GM23338 (cell line): ENCODE measurements around the gene SLC8A1. TPM values are rescaled to one million over a fixed set of nuclear protein-coding genes. Genes with fewer than 3 reads are reported as not detected.

Experiments
- ATAC-seq: fragments of 200-7000 bp; cut with Tn5 transposase; 3 replicates; pipeline ENCODE4 v1.9.1; 2020
- DNase-seq: peaks from one replicate; pipeline ENCODE4 v3.0.0-alpha.2; 2015; ENCODE audit warnings: low spot score
- H2AFZ ChIP-seq: fragments of 200-600 bp; sonication (generic); 2 replicates; pipeline ENCODE4 v1.8.0; 2016; ENCODE audit warnings: antibody characterized with exemption, mild to moderate bottlenecking, moderate library complexity
- H3F3A ChIP-seq: fragments of 200-600 bp; sonication (generic); replicated peaks from 2 replicates; pipeline ENCODE4 v1.8.0; 2017; ENCODE audit warnings: antibody characterized with exemption, mixed run types, low read depth
- H3K27ac ChIP-seq: fragments of 200-600 bp; sonication (generic); 2 replicates; pipeline ENCODE4 v1.6.1; 2016; ENCODE audit warnings: low read depth
- H3K27me3 ChIP-seq: fragments of 200-600 bp; sonication (generic); 2 replicates; pipeline ENCODE4 v1.8.0; 2016; ENCODE audit warnings: mild to moderate bottlenecking, mixed run types, moderate library complexity; ENCODE audit not compliant: insufficient read depth
- H3K36me3 ChIP-seq: fragments of 200-600 bp; sonication (generic); 2 replicates; pipeline ENCODE4 v1.8.0; 2016; ENCODE audit warnings: mild to moderate bottlenecking; ENCODE audit not compliant: insufficient read depth
- H3K4me1 ChIP-seq: fragments of 200-600 bp; sonication (generic); 2 replicates; pipeline ENCODE4 v1.8.0; 2016; ENCODE audit warnings: mild to moderate bottlenecking, moderate library complexity; ENCODE audit not compliant: insufficient read depth
- H3K4me2 ChIP-seq: fragments of 200-600 bp; sonication (generic); 2 replicates; pipeline ENCODE4 v1.7.1; 2017; ENCODE audit warnings: mixed run types
- H3K4me3 ChIP-seq: fragments of 200-600 bp; sonication (generic); 2 replicates; pipeline ENCODE4 v1.6.1; 2016; ENCODE audit warnings: mixed run types
- H3K79me2 ChIP-seq: fragments of 200-600 bp; sonication (generic); replicated peaks from 2 replicates; pipeline ENCODE4 v1.8.0; 2017; ENCODE audit warnings: mild to moderate bottlenecking; ENCODE audit not compliant: insufficient read depth
- H3K9me2 ChIP-seq: fragments of 200-600 bp; sonication (generic); 2 replicates; pipeline ENCODE4 v1.8.0; 2017; ENCODE audit not compliant: insufficient read depth
- H4K20me1 ChIP-seq: fragments of 200-600 bp; sonication (generic); replicated peaks from 2 replicates; pipeline ENCODE4 v1.8.0; 2017; ENCODE audit warnings: mild to moderate bottlenecking; ENCODE audit not compliant: insufficient read depth
- H3K27ac Mint-ChIP-seq: 2 replicates; pipeline ENCODE4 v1.8.0; 2020; ENCODE audit warnings: inconsistent platforms, mild to moderate bottlenecking, moderate library complexity, mixed read lengths
- H3K27me3 Mint-ChIP-seq: 3 replicates; pipeline ENCODE4 v1.8.0; 2022; ENCODE audit warnings: low read depth, mild to moderate bottlenecking, moderate library complexity, mixed read lengths, inconsistent platforms; ENCODE audit not compliant: insufficient read depth, poor library complexity
- H3K36me3 Mint-ChIP-seq: 3 replicates; pipeline ENCODE4 v1.8.0; 2021; ENCODE audit warnings: low read depth, mild to moderate bottlenecking, inconsistent platforms, moderate library complexity, mixed read lengths
- H3K4me1 Mint-ChIP-seq: 3 replicates; pipeline ENCODE4 v1.8.0; 2020; ENCODE audit warnings: mild to moderate bottlenecking, inconsistent platforms, mixed read lengths
- H3K4me3 Mint-ChIP-seq: 3 replicates; pipeline ENCODE4 v1.8.0; 2021; ENCODE audit warnings: moderate library complexity, mild to moderate bottlenecking, inconsistent platforms, mixed read lengths
- H3K9me3 Mint-ChIP-seq: 3 replicates; pipeline ENCODE4 v1.8.0; 2020; ENCODE audit warnings: moderate library complexity, mild to moderate bottlenecking, inconsistent platforms, mixed read lengths
- CREB1 ChIP-seq: fragments of 250-450 bp; sonication (Bioruptor Pico); IDR thresholded peaks from 2 replicates; pipeline ENCODE4 v1.5.0; 2020; ENCODE audit warnings: low read depth, mild to moderate bottlenecking, moderate library complexity
- CTCF ChIP-seq, 2 experiments: fragments of 200-600 bp in 1 of 2; sonication (generic) in 1 of 2; conservative IDR thresholded peaks; 2 replicates each; pipeline versions ENCODE4 v1.5.1 to v1.6.1; 2016 to 2017; ENCODE audit warnings: antibody characterized with exemption in 2 of 2, low read depth in 2 of 2, mild to moderate bottlenecking in 2 of 2, moderate library complexity in 1 of 2
- EZH2phosphoT487 ChIP-seq: fragments of 200-600 bp; sonication (generic); IDR thresholded peaks from one replicate; pipeline ENCODE4 v1.8.1; 2018; ENCODE audit warnings: antibody characterized with exemption; ENCODE audit not compliant: unreplicated experiment
- JUNB ChIP-seq: IDR thresholded peaks from one replicate; pipeline ENCODE4 v1.6.1; 2016; ENCODE audit warnings: antibody characterized with exemption; ENCODE audit not compliant: unreplicated experiment
- NANOG ChIP-seq: IDR thresholded peaks from 2 replicates; pipeline ENCODE4 v1.6.1; 2016; ENCODE audit warnings: antibody characterized with exemption, borderline replicate concordance
- POLR2AphosphoS5 ChIP-seq: IDR thresholded peaks from 2 replicates; pipeline ENCODE4 v1.6.1; 2016; ENCODE audit warnings: antibody characterized with exemption, low read depth
- REST ChIP-seq: IDR thresholded peaks from one replicate; pipeline ENCODE4 v1.6.1; 2018; ENCODE audit warnings: antibody characterized with exemption; ENCODE audit not compliant: unreplicated experiment
- STAT1 ChIP-seq: IDR thresholded peaks from one replicate; pipeline ENCODE4 v1.6.1; 2016; ENCODE audit warnings: antibody characterized with exemption; ENCODE audit not compliant: unreplicated experiment
- ZNF114 ChIP-seq: fragments of 250-450 bp; sonication (Bioruptor Pico); IDR thresholded peaks from 2 replicates; pipeline ENCODE4 v1.5.0; 2020; ENCODE audit warnings: mild to moderate bottlenecking, moderate library complexity
- ZNF331 ChIP-seq: fragments of 250-450 bp; sonication (Bioruptor Pico); IDR thresholded peaks from 2 replicates; pipeline ENCODE4 v1.5.0; 2020; ENCODE audit warnings: low read depth, mild to moderate bottlenecking, moderate library complexity
- ZNF462 ChIP-seq: fragments of 250-450 bp; sonication (Bioruptor Pico); IDR thresholded peaks from 2 replicates; pipeline ENCODE4 v1.5.0; 2020; ENCODE audit warnings: mild to moderate bottlenecking, moderate library complexity
- polyA plus RNA-seq: library from polyadenylated mRNA; unstranded; fragments of >200 nt; fragmentation: Nextera tagmentation; extraction: Ambion mirVana; gene quantifications from 2 replicates; pipeline ENCODE4 v1.2.1, GENCODE V29; 2016
- total RNA-seq: library from RNA; depleted of rRNA; stranded (reverse); fragments of >200 nt; shearing (Covaris generic); gene quantifications from 2 replicates; pipeline ENCODE4 v1.2.3, GENCODE V29; 2014

Gene SLC8A1
- total and polyA plus RNA-seq, 2 experiments from 2014 or later, result 2.5 to 3.3 TPM

GRCh38 chr2:40279482-40279881 lies 172.4 kb downstream of the SLC8A1 start:
- no peak overlapping the region for H3K27ac Mint-ChIP-seq

GRCh38 chr2:40279001-40279400 lies 172.9 kb downstream of the SLC8A1 start:
- Mint-ChIP-seq H3K27me3 (no peaks in the 10 kb centered on the region), H3K9me3 (no peaks in the 10 kb centered on the region), H3K27ac (no peak overlapping the region), H3K4me1 (0 out of 3 replicates have a peak, but pooled peaks cover 2% of the 10 kb centered on the region), H3K36me3 (no peaks in the 10 kb centered on the region), H3K4me3 (no peak overlapping the region)
- H4K20me1 ChIP-seq, result no peaks in the 10 kb centered on the region
- H3F3A ChIP-seq, result no peaks in the 10 kb centered on the region
- no peak overlapping the region for H3K4me2 ChIP-seq
- H3K27me3 ChIP-seq, result no peaks in the 10 kb centered on the region
- no peaks in the 10 kb centered on the region for H3K4me1 ChIP-seq
- no peak overlapping the region for H3K27ac ChIP-seq
- no peak for DNase-seq
- no peaks in the 10 kb centered on the region for H3K79me2 ChIP-seq
- no peak overlapping the region for H3K4me3 ChIP-seq
- H2AFZ ChIP-seq, result no peak overlapping the region
- no peak for ATAC-seq
- no peaks in the 10 kb centered on the region for H3K9me2 ChIP-seq
- TF ChIP-seq NANOG (no peak), ZNF114 (CRISPR knock-in tag) (no peak), JUNB (no peak), STAT1 (no peak), CREB1 (CRISPR knock-in tag) (no peak), POLR2AphosphoS5 (no peak), REST (no peak), ZNF331 (no peak), EZH2phosphoT487 (no peak), CTCF (conservative IDR thresholded peaks at IDR 0.05; ENCODE audit: low read depth in 2 of 2) (no peak), ZNF462 (no peak)
- H3K36me3 ChIP-seq, result no peaks in the 10 kb centered on the region

More at GRCh38 chr2:40279482-40279881, 172.4 kb downstream of the SLC8A1 start:
- Histone ChIP-seq H2AFZ (no peak overlapping the region), H3K9me2 (no peaks in the 10 kb centered on the region), H3K27me3 (no peaks in the 10 kb centered on the region), H3K79me2 (no peaks in the 10 kb centered on the region), H4K20me1 (no peaks in the 10 kb centered on the region), H3K27ac (no peak overlapping the region), H3K4me2 (no peak overlapping the region), H3K4me1 (no peaks in the 10 kb centered on the region), H3K4me3 (no peak overlapping the region), H3K36me3 (no peaks in the 10 kb centered on the region), H3F3A (no peaks in the 10 kb centered on the region)
- no peak for ATAC-seq
- no peak overlapping the region for H3K4me3 Mint-ChIP-seq
- H3K36me3 Mint-ChIP-seq, result no peaks in the 10 kb centered on the region
- 0 out of 3 replicates have a peak, but pooled peaks cover 2% of the 10 kb centered on the region for H3K4me1 Mint-ChIP-seq
- no peak for TF ChIP-seq EZH2phosphoT487
- TF ChIP-seq CREB1 (CRISPR knock-in tag), result no peak
- no peak for TF ChIP-seq ZNF331
- no peak for TF ChIP-seq STAT1
- H3K9me3 Mint-ChIP-seq, result no peaks in the 10 kb centered on the region
- DNase-seq, result no peak
- H3K27me3 Mint-ChIP-seq, result no peaks in the 10 kb centered on the region
